GM19455 (cell line): ENCODE data around the gene SLC9A3.
"Not testable (repeated sequence)": the region's sequence is repeated elsewhere in the genome, so short reads cannot be mapped to it uniquely, and the experiment has no call there.

ENCODE experiments used
- ATAC-seq: cut with Tn5 transposase; IDR thresholded peaks from one replicate; pipeline ENCODE4 v1.9.1; 2021; ENCODE audit not compliant: unreplicated experiment

Gene SLC9A3

GRCh38 chr5:477871-478270 lies 46.4 kb downstream of the SLC9A3 start:
- ATAC-seq, result no peak

DNA sequence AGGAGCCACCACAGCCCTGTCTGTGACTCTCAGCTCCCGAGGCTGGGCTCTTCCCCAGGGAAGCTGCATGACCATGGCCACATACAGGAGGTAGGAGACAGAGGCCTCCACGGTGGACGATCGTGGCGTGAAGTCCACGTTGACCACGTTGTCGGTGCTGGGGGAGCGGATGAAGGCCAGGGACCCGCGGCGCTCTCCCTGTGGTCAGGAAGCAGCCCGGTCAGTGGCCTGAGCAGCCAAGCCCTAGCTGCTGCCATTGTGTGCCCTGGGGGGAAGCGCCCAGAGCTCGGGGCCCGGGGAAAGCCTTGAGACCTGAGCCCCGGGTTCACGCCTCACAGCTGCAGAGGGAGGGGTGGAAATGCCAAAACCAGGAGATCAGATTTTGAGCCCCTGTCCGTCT lies 47.0 kb downstream of the SLC9A3 start:
- ATAC-seq, result no peak

- ATAC-seq, result no peak
These were observed 47.5 kb downstream of the SLC9A3 start for GRCh38 chr5:476814-477175.

GRCh38 chr5:476102-476813 lies 48.0 kb downstream of the SLC9A3 start:
- no peak for ATAC-seq

DNA sequence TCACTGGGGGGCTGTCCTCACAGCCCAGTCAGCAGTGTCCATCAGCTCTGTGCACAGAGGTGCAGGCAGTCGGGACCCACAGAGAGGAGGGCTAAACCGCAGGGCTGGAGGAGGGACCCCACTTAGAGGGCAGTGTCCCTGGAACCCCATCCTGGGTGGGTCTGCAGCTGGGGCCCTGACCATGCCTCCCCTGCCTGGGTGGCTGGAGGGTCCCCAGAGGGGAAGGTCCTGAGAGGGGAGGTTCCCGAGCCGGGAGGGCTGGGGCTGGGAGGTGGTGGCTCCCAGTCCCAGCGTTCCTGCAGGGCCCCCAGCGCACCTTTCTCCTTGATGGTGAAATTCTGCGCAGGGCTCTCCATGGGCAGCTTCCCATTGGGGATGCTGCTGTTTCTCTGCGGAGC lies 48.5 kb downstream of the SLC9A3 start:
- no peak for ATAC-seq

- ATAC-seq, result no peak
These were observed 49.2 kb downstream of the SLC9A3 start for GRCh38 chr5:474840-475661.

DNA sequence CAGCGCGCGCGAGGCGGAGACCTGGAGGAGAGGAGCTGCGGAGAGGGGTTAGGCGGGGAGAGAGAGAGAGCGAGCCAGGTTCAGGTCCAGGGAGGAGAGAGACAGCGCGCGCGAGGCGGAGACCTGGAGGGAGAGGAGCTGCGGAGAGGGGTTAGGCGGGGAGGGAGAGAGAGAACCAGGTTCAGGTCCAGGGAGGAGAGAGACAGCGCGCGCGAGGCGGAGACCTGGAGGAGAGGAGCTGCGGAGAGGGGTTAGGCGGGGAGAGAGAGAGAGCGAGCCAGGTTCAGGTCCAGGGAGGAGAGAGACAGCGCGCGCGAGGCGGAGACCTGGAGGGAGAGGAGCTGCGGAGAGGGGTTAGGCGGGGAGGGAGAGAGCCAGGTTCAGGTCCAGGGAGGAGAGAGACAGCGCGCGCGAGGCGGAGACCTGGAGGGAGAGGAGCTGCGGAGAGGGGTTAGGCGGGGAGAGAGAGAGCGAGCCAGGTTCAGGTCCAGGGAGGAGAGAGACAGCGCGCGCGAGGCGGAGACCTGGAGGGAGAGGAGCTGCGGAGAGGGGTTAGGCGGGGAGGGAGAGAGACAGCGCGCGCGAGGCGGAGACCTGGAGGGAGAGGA lies 49.9 kb downstream of the SLC9A3 start:
- not testable (repeated sequence) for ATAC-seq

DNA sequence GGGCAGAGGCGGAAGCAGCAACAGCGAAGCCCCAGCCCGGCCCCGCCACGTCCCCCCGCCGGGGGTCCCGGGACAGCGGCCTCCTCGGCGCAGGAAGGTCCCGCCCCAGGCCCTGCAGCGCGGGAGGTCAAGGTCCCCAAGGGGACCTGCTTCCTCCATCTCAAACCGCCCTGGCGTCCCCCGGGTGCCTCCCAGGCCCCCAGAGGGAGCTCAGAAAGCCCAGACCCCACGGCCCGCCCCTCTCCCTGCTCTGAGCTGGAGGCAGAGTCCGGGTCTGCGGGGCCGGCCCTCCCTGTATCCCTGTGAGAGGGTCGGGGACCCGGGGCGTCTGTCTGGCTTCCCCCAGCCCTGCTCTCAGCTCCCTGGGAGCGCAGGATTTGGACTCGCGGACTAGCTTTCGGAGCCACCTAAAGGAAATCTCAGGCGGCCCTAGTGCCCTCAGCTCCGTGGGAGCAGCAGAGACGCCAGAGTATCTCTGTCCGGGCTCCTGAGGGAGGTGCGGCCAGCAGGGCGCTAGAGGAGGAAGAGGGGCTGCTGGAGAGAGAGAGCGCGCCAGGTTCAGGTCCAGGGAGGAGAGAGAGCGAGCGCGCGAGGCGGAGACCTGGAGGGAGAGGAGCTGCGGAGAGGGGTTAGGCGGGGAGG lies 50.6 kb downstream of the SLC9A3 start:
- peak; percentile 16 for ATAC-seq

DNA sequence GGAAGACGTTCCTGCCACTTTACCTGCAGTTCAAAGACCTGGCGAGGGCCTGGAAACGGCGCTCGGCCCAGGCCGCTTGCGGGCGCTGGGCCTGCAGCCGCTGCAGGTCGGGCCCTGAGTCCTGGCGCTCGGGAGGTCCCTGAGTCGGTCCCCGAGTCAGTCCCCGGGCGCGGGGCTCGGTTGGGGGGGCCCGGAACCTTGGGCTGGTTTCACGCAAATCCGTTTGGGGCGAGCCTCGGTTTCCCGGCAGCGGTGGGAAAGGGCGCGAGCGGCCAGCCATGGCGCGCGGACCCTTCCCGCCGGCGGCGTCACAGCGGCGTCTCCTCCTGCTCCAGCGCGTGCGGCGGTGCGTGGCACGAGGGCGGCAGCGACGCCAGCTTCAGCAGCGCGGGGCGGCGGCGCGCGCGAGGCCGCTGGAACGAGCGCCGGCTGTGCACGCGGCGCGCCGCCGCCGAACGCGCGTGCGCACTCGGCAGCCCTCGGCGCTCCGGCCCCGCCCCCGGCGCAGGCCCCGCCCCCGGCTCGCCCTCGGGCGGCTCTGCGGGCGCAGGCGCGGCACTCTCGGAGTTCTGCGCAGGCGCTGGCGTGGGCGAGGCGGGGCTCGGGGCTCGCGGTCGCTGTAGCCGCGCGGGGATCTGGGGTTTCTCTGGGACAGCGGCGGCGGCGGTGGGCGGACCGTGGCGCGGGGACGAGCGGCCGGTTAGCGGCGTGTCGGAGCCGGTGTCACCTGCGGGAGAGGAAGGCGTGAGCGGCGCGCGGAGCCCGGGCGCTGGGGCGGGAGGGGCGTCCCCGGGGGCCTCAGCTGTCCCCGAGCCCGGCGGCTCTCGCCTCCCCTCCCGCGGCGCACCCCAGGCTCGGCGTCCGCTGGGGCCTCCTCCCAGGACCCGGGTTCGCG lies 51.3 kb downstream of the SLC9A3 start:
- peak; percentile 63 for ATAC-seq

DNA sequence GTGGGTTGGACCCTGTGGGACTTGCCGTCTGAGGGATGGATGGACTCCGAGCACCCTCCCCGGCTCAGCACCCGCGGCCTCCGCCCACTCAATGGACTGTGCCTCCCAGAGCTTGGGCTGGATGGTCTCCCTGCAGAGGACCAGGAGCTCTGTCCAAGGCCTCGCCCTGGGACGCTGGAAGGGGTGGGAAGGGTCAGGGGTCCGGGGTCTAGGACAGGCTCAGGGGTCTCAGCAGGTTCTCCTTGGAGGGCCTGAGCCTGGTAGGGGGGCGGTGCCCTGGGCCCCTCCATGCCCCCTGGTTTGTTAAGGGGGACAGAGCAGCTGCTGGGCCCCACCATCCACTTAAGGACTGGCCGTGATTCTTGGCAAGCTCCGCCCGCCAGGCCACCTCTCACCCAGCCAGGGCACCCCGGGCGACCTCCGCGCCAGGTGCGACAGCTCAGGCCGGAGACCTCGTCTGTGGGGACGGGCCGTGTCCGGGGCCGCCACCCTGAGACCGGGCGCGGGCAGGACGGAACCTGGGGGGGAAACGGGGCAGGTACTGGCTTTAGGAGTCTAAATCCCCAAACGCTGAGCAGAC lies 52.1 kb downstream of the SLC9A3 start:
- peak; percentile 22 for ATAC-seq

- no peak for ATAC-seq
These were observed 52.5 kb downstream of the SLC9A3 start for GRCh38 chr5:471750-472058.

DNA sequence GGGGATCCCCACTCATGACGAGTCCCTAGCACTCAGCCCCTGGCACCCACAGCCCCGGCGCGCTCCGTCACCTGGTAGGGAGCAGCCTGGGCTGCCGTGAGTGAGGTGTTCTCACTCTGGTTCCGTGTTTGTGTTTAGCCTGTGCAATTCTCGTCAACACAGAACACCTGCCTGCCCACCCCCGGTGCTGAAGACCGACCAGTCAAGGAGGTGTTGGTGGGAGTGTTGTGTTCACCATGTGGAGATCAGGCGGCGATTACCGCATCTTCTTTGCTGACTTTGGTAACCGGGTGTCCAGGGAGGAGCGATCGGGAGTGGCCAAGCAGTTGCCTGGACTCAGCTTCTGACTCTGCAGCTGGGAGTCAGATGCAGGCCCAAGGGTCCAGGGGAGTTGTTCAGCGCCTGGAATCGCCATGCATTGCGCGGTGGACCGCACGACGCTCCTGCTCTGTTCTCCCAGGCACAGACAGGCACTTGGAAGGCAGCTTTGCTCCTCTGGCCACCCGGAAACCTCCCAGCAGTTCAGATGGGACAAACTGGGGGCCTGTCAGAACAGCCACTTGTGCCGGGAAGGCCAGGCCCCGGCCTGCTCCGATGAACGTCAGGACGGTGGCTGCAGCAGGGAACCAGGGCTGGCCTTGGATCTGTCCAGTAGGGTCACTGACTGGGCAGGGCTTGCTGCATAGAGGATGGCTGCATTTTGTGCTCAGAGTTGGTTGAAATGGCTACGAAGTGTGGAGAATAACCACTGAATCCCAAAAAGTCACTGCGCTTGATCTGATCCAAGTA lies 53.1 kb downstream of the SLC9A3 start:
- no peak for ATAC-seq

DNA sequence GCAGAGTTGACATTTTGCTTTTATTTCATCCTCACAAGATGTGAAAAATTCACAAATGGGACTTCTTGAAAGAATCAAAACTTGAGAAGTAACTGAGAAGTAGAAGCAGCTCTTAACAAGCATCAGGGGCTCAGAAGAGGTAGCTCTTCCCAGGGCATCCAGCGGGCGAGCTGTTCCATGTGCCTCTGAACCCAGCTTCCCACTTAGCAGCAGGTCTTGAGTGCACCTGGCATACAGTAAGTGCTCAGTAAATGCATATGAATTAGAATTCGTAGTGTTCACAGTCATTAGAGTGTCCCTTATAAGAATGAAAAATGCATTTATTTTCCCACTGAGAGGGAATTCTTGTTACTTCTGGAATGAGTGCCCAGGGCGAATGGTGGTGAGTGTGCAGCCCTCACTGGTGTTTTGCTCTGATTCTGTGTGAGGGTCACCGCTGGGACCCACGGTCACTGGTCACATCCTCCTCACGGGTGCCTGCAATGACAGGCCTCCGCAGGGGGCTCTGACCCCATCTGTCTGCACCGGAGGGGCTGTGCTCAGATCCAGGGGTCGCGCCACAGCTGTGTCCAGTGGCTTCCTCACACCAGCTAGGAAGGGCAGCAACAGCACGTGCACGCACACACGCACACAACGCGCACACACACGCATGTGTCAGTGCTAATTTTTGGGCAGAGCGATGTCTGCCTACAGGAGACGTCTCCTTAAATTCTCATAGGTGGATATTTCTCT lies 54.3 kb downstream of the SLC9A3 start:
- no peak for ATAC-seq

- ATAC-seq, result no peak
These were observed 55.8 kb downstream of the SLC9A3 start for GRCh38 chr5:468401-468800.

DNA sequence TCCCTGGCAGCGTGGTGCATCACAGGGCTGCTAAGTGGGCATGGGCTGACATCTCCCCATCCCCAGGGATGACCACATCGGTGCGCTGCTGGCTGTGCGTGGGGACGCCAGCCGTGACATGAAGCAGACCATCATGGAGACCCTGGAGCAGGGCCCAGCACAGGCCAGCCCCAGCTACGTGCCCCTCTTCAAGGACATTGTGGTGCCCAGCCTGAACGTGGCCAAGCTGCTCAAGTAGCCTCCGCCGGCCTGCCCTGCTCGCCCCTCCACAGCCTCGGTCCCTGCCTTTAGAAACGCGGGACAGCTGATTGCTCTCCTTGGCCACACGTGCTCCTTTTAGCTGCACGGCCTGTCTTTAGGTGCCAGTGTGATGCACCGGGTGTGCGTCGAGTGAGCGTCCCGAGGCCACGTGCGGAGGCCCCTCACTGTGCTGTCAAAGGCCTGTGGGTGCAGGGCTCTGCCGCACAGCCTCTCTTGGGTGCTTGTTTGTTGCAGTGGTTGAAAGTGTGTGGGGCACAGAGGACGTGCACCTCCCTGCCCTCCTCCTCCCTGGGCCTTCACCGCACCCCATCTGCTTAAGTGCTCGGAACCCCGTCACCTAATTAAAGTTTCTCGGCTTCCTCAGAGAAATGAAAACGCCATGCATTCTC lies 57.5 kb downstream of the SLC9A3 start:
- no peak for ATAC-seq

- no peak for ATAC-seq
These were observed 58.5 kb downstream of the SLC9A3 start for GRCh38 chr5:465591-466403.

DNA sequence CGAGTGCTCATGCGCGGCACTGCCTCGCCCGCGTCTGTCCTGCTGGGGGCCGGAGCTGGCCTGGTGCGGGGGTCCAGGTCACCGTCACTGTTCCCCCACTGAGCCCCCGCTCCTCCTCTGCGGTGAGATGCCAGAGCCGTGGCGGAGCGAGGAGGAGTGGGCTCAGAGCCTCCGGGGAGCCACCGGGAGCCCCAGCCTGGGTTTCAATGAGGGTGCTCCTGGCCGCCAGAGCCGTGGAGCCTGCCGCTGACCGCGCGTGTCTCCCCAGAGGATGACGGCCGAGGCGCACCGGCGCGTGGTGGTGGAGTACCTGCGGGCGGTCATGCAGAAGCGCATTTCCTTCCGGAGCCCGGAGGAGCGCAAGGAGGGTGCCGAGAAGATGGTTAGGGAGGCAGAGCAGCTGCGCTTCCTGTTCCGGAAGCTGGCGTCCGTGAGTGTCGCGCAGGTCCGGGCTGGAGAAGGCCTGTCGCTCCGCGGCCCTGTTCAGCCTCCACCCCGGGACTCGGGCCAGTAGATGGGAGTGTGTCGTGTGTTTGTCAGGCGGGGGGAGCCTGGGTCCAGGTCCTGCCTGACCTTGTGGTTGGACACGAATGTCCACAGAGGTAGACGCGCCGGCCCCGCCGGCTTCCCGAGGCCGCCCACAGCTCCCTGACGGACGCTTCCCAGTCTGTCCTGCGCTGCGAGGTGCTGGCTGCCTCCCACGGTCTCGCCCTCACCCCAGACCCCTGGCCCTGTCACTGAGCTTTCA lies 59.2 kb downstream of the SLC9A3 start:
- no peak for ATAC-seq
